Measurements from ENCODE around the gene ARHGDIA.

DNA sequence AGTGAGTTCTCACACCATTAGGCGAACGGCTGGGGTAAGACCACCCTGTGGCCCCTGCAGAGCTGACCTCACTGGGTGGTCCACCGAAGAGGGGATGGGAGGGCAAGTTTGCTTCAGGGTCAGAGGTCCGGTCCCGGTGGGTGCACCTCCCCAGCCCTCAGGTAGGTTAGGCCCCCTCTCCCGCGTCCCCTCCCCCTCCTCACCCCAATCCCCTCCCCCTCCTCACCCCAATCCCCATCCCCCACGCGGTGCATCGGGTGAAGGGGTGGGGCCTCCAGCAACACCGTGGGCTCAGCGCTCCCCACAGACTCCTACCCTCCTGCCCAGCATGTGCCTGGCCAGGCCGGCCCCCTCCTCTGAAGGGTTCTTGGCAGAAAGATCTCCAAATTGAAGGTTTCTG lies 51.4 kb downstream of the ARHGDIA start:
- TF ChIP-seq, protein P1, sequence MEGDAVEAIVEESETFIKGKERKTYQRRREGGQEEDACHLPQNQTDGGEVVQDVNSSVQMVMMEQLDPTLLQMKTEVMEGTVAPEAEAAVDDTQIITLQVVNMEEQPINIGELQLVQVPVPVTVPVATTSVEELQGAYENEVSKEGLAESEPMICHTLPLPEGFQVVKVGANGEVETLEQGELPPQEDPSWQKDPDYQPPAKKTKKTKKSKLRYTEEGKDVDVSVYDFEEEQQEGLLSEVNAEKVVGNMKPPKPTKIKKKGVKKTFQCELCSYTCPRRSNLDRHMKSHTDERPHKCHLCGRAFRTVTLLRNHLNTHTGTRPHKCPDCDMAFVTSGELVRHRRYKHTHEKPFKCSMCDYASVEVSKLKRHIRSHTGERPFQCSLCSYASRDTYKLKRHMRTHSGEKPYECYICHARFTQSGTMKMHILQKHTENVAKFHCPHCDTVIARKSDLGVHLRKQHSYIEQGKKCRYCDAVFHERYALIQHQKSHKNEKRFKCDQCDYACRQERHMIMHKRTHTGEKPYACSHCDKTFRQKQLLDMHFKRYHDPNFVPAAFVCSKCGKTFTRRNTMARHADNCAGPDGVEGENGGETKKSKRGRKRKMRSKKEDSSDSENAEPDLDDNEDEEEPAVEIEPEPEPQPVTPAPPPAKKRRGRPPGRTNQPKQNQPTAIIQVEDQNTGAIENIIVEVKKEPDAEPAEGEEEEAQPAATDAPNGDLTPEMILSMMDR (IDR thresholded peaks at IDR 0.05) = no peak
- TF ChIP-seq POLR2A (IDR thresholded peaks at IDR 0.05) = no peak
